ENCODE results near the gene SAMD11. TPM values are rescaled to one million over a fixed set of nuclear protein-coding genes. Genes with fewer than 3 reads are reported as not detected.

SAMD11 gene
- total and polyA plus RNA-seq, 2 of the 13 experiments (the other 11 are each of a cell fraction or from before 2014, with no cell fraction given), result 0.11 TPM; not detected in 1

- FAIRE-seq, result no peak
- ATAC-seq, result no peak
Measured at GRCh38 chr1:965526-966134, 41.9 kb downstream of the SAMD11 start.

More at GRCh38 chr1:965526-966134, 41.9 kb downstream of the SAMD11 start:
- peak overlapping the region; percentile 64; the same call in 1 of the 2 replicates for H3K9ac ChIP-seq (ENCODE audit: insufficient read depth, low read depth, low read length)
- intact Hi-C loops (cut with micrococcal nuclease; ENCODE audit: unreplicated experiment) (no loop called here), in situ Hi-C loops (cut with HindIII; ENCODE audit: extremely low pct_ligation_motif_present, low pct_unique_long_range_greater_than_20kb) (no loop called here)
- peak overlapping the region in 2 of 3 experiments; percentile 77 to 82; a peak in 3 of 6 replicates for H3K4me3 ChIP-seq (replicated peaks in 1 of 3; ENCODE audit: insufficient read depth in 1 of 3, low read depth in 2 of 3, low read length in 3 of 3)
- TF ChIP-seq GMEB2 (CRISPR knock-in tag; IDR thresholded peaks at IDR 0.05; ENCODE audit: low read depth), result no peak
- TF ChIP-seq CENPBD1 (CRISPR knock-in tag; IDR thresholded peaks at IDR 0.05; ENCODE audit: borderline replicate concordance, low read depth), result no peak
- no peak for TF ChIP-seq ZFAT (CRISPR knock-in tag; conservative IDR thresholded peaks at IDR 0.05)
- peak; percentile 65 for TF ChIP-seq MNT (IDR thresholded peaks at IDR 0.05)
- TF ChIP-seq PCBP1 (IDR thresholded peaks at IDR 0.05; ENCODE audit: borderline replicate concordance, low read depth, low read length), result peak; percentile 79; the same call in 1 of the 2 replicates
- no peak for TF ChIP-seq SPEN (CRISPR knock-in tag; IDR thresholded peaks at IDR 0.05; ENCODE audit: low read depth)
- ChIA-PET CTCF (ENCODE audit: low intra/inter-chr PET ratio, low total read pairs) (interaction anchor here (0.8 kb wide), 1 partner anchor 10 kb away, joined by 3 read pairs; no protein-coding TSS in a partner anchor), POLR2A (interaction anchor here (2.7 kb wide), 1 partner anchor 11 kb away, joined by 11 read pairs; no protein-coding TSS in a partner anchor)
- H3K27me3 ChIP-seq (ENCODE audit: control insufficient read depth in 1 of 2, insufficient read depth in 2 of 2, low read length in 2 of 2), result no peaks in the 10 kb centered on the region; a peak in 1 of 5 replicates
- no peaks in the 10 kb centered on the region for H3K9me3 ChIP-seq (ENCODE audit: low read length)
- peaks cover 31% of the 10 kb centered on the region for H3K4me1 ChIP-seq (ENCODE audit: insufficient read depth, low read length)
- no TSS peak for BruUV-seq (replicated peaks)
- no peaks in the 10 kb centered on the region for H3K79me2 ChIP-seq (ENCODE audit: insufficient read depth, low read length)
- no peak overlapping the region for H3K27ac ChIP-seq (ENCODE audit: extremely low read length, insufficient read depth, low read length)
- no peak for DNase-seq (ENCODE audit: low spot score)
- WGBS (ENCODE audit: low lambda C conversion rate), result 97% methylated on average over 6 of the region's 26 CpGs
- H2AFZ ChIP-seq (ENCODE audit: low read length), result no peak overlapping the region
- H3K4me2 ChIP-seq (ENCODE audit: low read depth, low read length), result peak overlapping the region; percentile 78
- peaks cover 0 to 6% of the 10 kb centered on the region in 2 experiments; a peak in 1 of 5 replicates for H3K36me3 ChIP-seq (replicated peaks in 1 of 2; ENCODE audit: control insufficient read depth in 1 of 2, insufficient read depth in 2 of 2, low read length in 2 of 2)
- no peaks in the 10 kb centered on the region for H4K20me1 ChIP-seq (ENCODE audit: insufficient read depth, low read length)

Measured in HepG2 (cell line).